GM13977 (cell line): ENCODE results near the gene TANGO6.

Experiments used
- DNase-seq: peaks from one replicate; pipeline ENCODE4 v3.0.0; 2012; ENCODE audit warnings: low spot score
- CTCF ChIP-seq: IDR thresholded peaks from 2 replicates; pipeline ENCODE4 v1.5.1; 2012; ENCODE audit warnings: mild to moderate bottlenecking, control low read depth; ENCODE audit not compliant: insufficient read depth; ENCODE audit errors: extremely low read depth, missing control alignments
- in situ Hi-C: fragments of 300-500 bp; cut with MboI; formaldehyde crosslinking; loops from one replicate; pipeline ENCODE4 v1.12.0; 2022; ENCODE audit warnings: low sequenced_read_pairs, low pct_unique_long_range_greater_than_20kb, mixed read lengths, inconsistent platforms; ENCODE audit not compliant: unreplicated experiment

TANGO6 gene

GRCh38 chr16:68972013-68972412 lies 128.7 kb downstream of the TANGO6 start:
- in situ Hi-C loops: no loop called here
- no peak for DNase-seq
- TF ChIP-seq CTCF: no peak

- no peak for TF ChIP-seq CTCF
- in situ Hi-C loops: no loop called here
- no peak for DNase-seq
Measured at GRCh38 chr16:68972720-68973119, 129.4 kb downstream of the TANGO6 start.

- DNase-seq: no peak
- TF ChIP-seq CTCF: no peak
- in situ Hi-C loops: no loop called here
Measured at GRCh38 chr16:68973611-68974120, 130.3 kb downstream of the TANGO6 start.

- in situ Hi-C loops: no loop called here
- no peak for DNase-seq
- TF ChIP-seq CTCF: no peak
Measured at GRCh38 chr16:68978303-68978954, 135.1 kb downstream of the TANGO6 start.

GRCh38 chr16:68980695-68981315 lies 137.5 kb downstream of the TANGO6 start:
- in situ Hi-C loops: no loop called here
- TF ChIP-seq CTCF: no peak
- DNase-seq: no peak

- DNase-seq: no peak
- TF ChIP-seq CTCF: no peak
- in situ Hi-C loops: no loop called here
Measured at GRCh38 chr16:68981971-68982370, 138.6 kb downstream of the TANGO6 start.
